Trophoblast cell (in vitro differentiated cells and primary cell): Measurements from ENCODE around the gene CWH43.

Source experiments
- DNase-seq, 2 donors: peaks; one replicate each; pipeline ENCODE4 v3.0.0-alpha.2; 2016
- H2AFZ ChIP-seq: 2 replicates; pipeline ENCODE4 v1.6.1; 2013; ENCODE audit warnings: low read length, moderate library complexity, mild to moderate bottlenecking; ENCODE audit not compliant: insufficient read depth, poor library complexity
- H2AK5ac ChIP-seq: 2 replicates; pipeline ENCODE4 v1.6.1; 2013; ENCODE audit warnings: mild to moderate bottlenecking, low read length
- H2BK120ac ChIP-seq: 2 replicates; pipeline ENCODE4 v1.6.1; 2013; ENCODE audit warnings: low read length, mild to moderate bottlenecking, moderate library complexity; ENCODE audit not compliant: insufficient read depth, poor library complexity
- H2BK12ac ChIP-seq: 2 replicates; pipeline ENCODE4 v1.6.1; 2013; ENCODE audit warnings: mild to moderate bottlenecking, low read length, moderate library complexity
- H2BK5ac ChIP-seq: 2 replicates; pipeline ENCODE4 v1.6.1; 2013; ENCODE audit warnings: low read length, low read depth, moderate library complexity, mild to moderate bottlenecking; ENCODE audit not compliant: poor library complexity
- H3K14ac ChIP-seq: 2 replicates; pipeline ENCODE4 v1.6.1; 2013; ENCODE audit warnings: mild to moderate bottlenecking, low read length
- H3K18ac ChIP-seq: 2 replicates; pipeline ENCODE4 v1.6.1; 2013; ENCODE audit warnings: mild to moderate bottlenecking, low read length
- H3K23ac ChIP-seq: 2 replicates; pipeline ENCODE4 v1.6.1; 2013; ENCODE audit warnings: low read length
- H3K27ac ChIP-seq: 2 replicates; pipeline ENCODE4 v1.5.1; 2013; ENCODE audit warnings: low read depth, mild to moderate bottlenecking, inconsistent platforms, low read length, moderate library complexity
- H3K27me3 ChIP-seq: 2 replicates; pipeline ENCODE4 v1.6.1; 2013; ENCODE audit warnings: inconsistent platforms, mild to moderate bottlenecking, low read length, moderate library complexity; ENCODE audit not compliant: insufficient read depth
- H3K36me3 ChIP-seq, 2 experiments: 1 replicate in 1 of 2; 2 replicates in 1 of 2; pipeline ENCODE4 v1.6.1; 2013; ENCODE audit warnings: low read length in 2 of 2, mild to moderate bottlenecking in 2 of 2, moderate library complexity in 1 of 2; ENCODE audit not compliant: insufficient read depth in 2 of 2, control insufficient read depth in 1 of 2
- H3K4ac ChIP-seq: 2 replicates; pipeline ENCODE4 v1.6.1; 2013; ENCODE audit warnings: low read depth, mild to moderate bottlenecking, low read length, moderate library complexity
- H3K4me1 ChIP-seq, 2 experiments: 1 replicate in 1 of 2; 2 replicates in 1 of 2; pipeline ENCODE4 v1.6.1; 2013; ENCODE audit warnings: low read length in 2 of 2, mild to moderate bottlenecking in 2 of 2, moderate library complexity in 1 of 2; ENCODE audit not compliant: insufficient read depth in 2 of 2, control insufficient read depth in 1 of 2
- H3K4me2 ChIP-seq: 2 replicates; pipeline ENCODE4 v1.6.1; 2013; ENCODE audit warnings: inconsistent platforms, mild to moderate bottlenecking, low read length, moderate library complexity
- H3K4me3 ChIP-seq: 2 replicates; pipeline ENCODE4 v1.5.1; 2013; ENCODE audit warnings: mild to moderate bottlenecking, low read depth, low read length, inconsistent platforms
- H3K79me1 ChIP-seq: one replicate; pipeline ENCODE4 v1.6.1; 2013; ENCODE audit warnings: low read length
- H3K79me2 ChIP-seq: 2 replicates; pipeline ENCODE4 v1.6.1; 2013; ENCODE audit warnings: low read length, mild to moderate bottlenecking; ENCODE audit not compliant: control insufficient read depth, insufficient read depth, poor library complexity
- H3K9ac ChIP-seq: 2 replicates; pipeline ENCODE4 v1.6.1; 2013; ENCODE audit warnings: mild to moderate bottlenecking, low read length
- H3K9me3 ChIP-seq: 2 replicates; pipeline ENCODE4 v1.6.1; 2013; ENCODE audit warnings: low read depth, mild to moderate bottlenecking, control low read depth, inconsistent platforms, low read length; ENCODE audit not compliant: insufficient read depth
- H4K12ac ChIP-seq: 2 replicates; pipeline ENCODE4 v1.6.1; 2013; ENCODE audit warnings: low read depth, mild to moderate bottlenecking, low read length, moderate library complexity
- H4K8ac ChIP-seq: 2 replicates; pipeline ENCODE4 v1.6.1; 2013; ENCODE audit warnings: low read depth, mild to moderate bottlenecking, low read length, moderate library complexity
- H4K91ac ChIP-seq: one replicate; pipeline ENCODE4 v1.6.1; 2013; ENCODE audit warnings: low read depth, mild to moderate bottlenecking, low read length, moderate library complexity
- WGBS: extraction: QIAGEN DNeasy Blood & Tissue Kit; methylation state at CpG from one replicate; pipeline ENCODE4 v1.1.7; 2013; ENCODE audit warnings: missing lambda C conversion rate; ENCODE audit not compliant: insufficient read length, insufficient coverage; ENCODE audit errors: extremely low coverage; 5-methylcytosine and 5-hydroxymethylcytosine counted together

The CWH43 gene

DNA sequence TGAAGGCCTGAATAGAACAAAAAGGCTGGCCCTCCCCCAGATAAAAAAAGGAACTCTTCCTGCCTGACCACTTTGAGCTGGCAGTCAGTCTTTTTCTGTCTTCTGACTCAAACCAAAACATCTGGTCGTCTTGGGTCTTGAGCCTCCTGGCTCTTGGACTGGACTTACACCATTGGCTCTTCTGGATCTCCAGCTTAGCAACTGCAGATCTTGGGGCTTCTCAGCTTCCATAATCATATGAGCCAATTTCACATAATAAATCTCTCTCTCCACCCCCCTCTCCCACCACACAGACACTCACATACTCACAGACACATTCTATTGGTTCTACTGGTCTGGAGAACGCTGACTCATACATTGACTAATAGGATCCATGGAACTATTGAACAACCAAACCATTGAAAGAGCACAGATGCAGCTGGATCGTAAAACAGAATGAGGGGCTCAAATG is 15.6 kb upstream of the CWH43 start:
- Histone ChIP-seq H2BK5ac (no peak overlapping the region), H3K23ac (no peak overlapping the region), H4K91ac (no peak overlapping the region), H2AK5ac (no peak overlapping the region), H3K4me1 (peaks cover 5 to 9% of the 10 kb centered on the region in 2 experiments), H3K27ac (no peak overlapping the region), H3K18ac (no peak overlapping the region), H2BK12ac (no peak overlapping the region), H3K36me3 (no peaks in the 10 kb centered on the region), H3K79me2 (no peaks in the 10 kb centered on the region), H3K14ac (no peak overlapping the region), H3K4ac (no peak overlapping the region), H4K8ac (no peak overlapping the region), H3K9ac (no peak overlapping the region), H3K27me3 (no peaks in the 10 kb centered on the region), H4K12ac (no peak overlapping the region), H3K4me2 (no peak overlapping the region), H3K79me1 (no peaks in the 10 kb centered on the region), H3K4me3 (no peak overlapping the region), H2AFZ (no peak overlapping the region), H3K9me3 (no peaks in the 10 kb centered on the region), H2BK120ac (no peak overlapping the region)
- WGBS, result no CpG with 5 or more reads among the region's 3 CpGs
- DNase-seq, result peak; percentile 35 to 54

DNA sequence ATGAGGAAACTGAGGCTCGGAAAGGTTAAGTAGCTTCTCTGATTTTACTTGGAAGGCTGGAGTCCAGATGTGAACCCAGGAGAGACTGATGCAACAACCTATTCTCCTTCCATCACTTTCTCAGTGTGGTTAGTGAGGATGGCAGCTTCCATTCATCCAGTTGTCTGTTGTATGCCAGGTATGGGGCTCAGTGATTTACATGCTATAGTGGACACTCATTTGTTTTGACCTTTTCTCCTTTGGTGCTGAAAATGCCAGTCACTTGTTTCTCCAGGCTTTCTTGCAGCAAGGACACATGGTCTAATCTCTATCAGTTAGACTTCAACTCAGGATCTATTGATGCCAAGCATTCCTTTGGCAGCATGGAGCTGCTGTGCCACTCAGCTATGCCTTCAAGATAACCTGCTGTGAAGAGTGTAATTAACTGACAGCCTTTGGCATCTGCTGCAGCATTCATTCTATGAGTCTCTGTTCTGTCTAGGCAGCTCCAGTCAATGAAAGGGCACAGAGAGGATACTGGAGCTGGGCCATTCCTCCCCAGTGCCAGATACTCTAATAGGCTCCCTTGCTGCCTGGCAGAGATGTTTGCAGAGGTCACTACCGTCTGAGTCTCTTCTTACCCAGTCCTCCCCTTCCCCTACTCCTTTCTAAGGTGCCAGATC is 11.0 kb upstream of the CWH43 start:
- H3K9me3 ChIP-seq, result no peaks in the 10 kb centered on the region
- no peak overlapping the region for H3K27ac ChIP-seq
- peaks cover 0 to 2% of the 10 kb centered on the region in 2 experiments for H3K4me1 ChIP-seq
- no CpG with 5 or more reads among the region's 2 CpGs for WGBS
- no peak overlapping the region for H2AK5ac ChIP-seq
- no peaks in the 10 kb centered on the region for H3K79me1 ChIP-seq
- no peak overlapping the region for H4K8ac ChIP-seq
- H3K4me2 ChIP-seq, result no peak overlapping the region
- no peak overlapping the region for H2BK12ac ChIP-seq
- no peak overlapping the region for H2BK120ac ChIP-seq
- DNase-seq, result no peak
- no peaks in the 10 kb centered on the region for H3K27me3 ChIP-seq
- no peak overlapping the region for H3K18ac ChIP-seq
- no peak overlapping the region for H3K9ac ChIP-seq
- H4K12ac ChIP-seq, result no peak overlapping the region
- H3K79me2 ChIP-seq, result no peaks in the 10 kb centered on the region
- no peak overlapping the region for H2AFZ ChIP-seq
- H3K4me3 ChIP-seq, result no peak overlapping the region
- H3K36me3 ChIP-seq, result no peaks in the 10 kb centered on the region
- H2BK5ac ChIP-seq, result no peak overlapping the region
- H3K14ac ChIP-seq, result no peak overlapping the region
- H3K23ac ChIP-seq, result no peak overlapping the region
- H3K4ac ChIP-seq, result no peak overlapping the region
- H4K91ac ChIP-seq, result no peak overlapping the region

DNA sequence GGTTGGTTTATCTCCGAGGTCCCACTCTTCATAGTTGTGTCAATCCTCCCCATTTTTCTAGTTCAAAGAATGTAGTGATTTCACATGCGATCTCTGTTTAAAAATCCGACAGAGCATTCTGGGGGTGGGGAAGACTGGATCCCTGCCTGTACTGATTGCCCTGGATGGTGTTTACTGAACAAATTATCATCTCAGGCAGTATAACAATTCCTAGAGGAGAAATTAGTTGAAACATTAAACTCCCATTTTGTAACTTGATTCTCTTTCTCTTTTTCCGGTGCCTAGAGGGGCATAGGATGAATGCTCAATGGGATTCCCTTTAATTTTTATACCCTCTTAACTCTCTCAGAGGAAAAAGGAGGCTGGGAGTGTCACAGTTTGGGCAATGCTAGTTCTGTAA is 10.0 kb upstream of the CWH43 start:
- Histone ChIP-seq H2AK5ac (no peak overlapping the region), H3K79me2 (no peaks in the 10 kb centered on the region), H3K79me1 (no peaks in the 10 kb centered on the region), H3K27ac (no peak overlapping the region), H4K8ac (no peak overlapping the region), H3K36me3 (no peaks in the 10 kb centered on the region), H3K14ac (no peak overlapping the region), H3K4me2 (no peak overlapping the region), H3K9ac (no peak overlapping the region), H3K27me3 (no peaks in the 10 kb centered on the region), H2AFZ (no peak overlapping the region), H3K9me3 (no peaks in the 10 kb centered on the region), H3K4me3 (no peak overlapping the region), H2BK5ac (no peak overlapping the region), H4K12ac (no peak overlapping the region), H3K18ac (no peak overlapping the region), H3K4ac (no peak overlapping the region), H2BK12ac (no peak overlapping the region), H4K91ac (no peak overlapping the region), H3K23ac (no peak overlapping the region), H2BK120ac (no peak overlapping the region), H3K4me1 (no peaks in the 10 kb centered on the region)
- no CpG with 5 or more reads among the region's 4 CpGs for WGBS
- no peak for DNase-seq

DNA sequence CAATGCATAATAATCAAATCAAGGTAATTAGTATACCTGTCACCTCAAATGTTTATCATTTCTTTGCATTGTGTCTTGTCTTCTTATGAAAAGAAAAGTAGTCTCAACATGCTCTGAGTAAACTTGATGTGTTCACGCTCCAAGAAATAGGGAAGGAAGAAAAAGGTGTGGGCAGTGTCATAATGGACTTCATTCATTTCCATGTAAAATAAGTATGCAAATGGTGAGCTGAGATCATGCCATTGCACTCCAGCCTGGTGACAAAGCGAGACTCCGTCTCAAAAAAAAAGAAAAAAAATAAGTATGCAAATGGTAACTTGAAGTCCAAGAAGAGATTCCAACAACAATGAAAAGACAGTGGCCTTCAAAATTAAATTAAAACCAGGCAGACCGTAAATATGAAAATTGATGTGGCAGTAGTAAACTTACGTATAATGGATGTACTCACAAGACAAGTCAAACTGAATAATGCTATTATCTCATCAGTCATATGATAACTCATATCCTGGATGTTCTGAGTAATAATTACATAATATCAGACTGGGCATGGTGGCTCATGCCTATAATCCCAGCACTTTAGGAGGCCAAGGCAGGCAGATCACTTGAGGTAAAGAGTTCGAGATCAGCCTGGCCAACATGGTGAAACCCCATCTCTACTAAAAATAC is 6.0 kb upstream of the CWH43 start:
- no peak overlapping the region for H3K4me2 ChIP-seq
- no peaks in the 10 kb centered on the region for H3K9me3 ChIP-seq
- no peak for DNase-seq
- no peak overlapping the region for H3K27ac ChIP-seq
- no peak overlapping the region for H3K9ac ChIP-seq
- no peak overlapping the region for H4K91ac ChIP-seq
- H3K4ac ChIP-seq, result no peak overlapping the region
- no peak overlapping the region for H4K8ac ChIP-seq
- H3K79me1 ChIP-seq, result no peaks in the 10 kb centered on the region
- no peak overlapping the region for H3K4me3 ChIP-seq
- no peaks in the 10 kb centered on the region for H3K36me3 ChIP-seq
- no peaks in the 10 kb centered on the region for H3K4me1 ChIP-seq
- H3K14ac ChIP-seq, result no peak overlapping the region
- no peak overlapping the region for H4K12ac ChIP-seq
- H2BK12ac ChIP-seq, result no peak overlapping the region
- H2AK5ac ChIP-seq, result no peak overlapping the region
- no CpG with 5 or more reads among the region's 6 CpGs for WGBS
- no peaks in the 10 kb centered on the region for H3K27me3 ChIP-seq
- H3K79me2 ChIP-seq, result no peaks in the 10 kb centered on the region
- no peak overlapping the region for H2BK120ac ChIP-seq
- no peak overlapping the region for H2BK5ac ChIP-seq
- no peak overlapping the region for H3K18ac ChIP-seq
- H3K23ac ChIP-seq, result no peak overlapping the region
- no peak overlapping the region for H2AFZ ChIP-seq
